ENCODE measurements around the gene DAAM2.

DAAM2 gene

GRCh38 chr6:39791850-39792539 lies at the start of gene DAAM2:
TSS of gene DAAM2 (plus strand) at chr6:39792376. CDS start at chr6:39856303, 63,927 bp downstream.
- no peak for DNase-seq

GRCh38 chr6:39746795-39747194 lies 45.4 kb upstream of the DAAM2 start:
- TF ChIP-seq POLR2A (IDR thresholded peaks at IDR 0.05; ENCODE audit: low read length) = no peak
- no peak for TF ChIP-seq GATA1 (IDR thresholded peaks at IDR 0.05; ENCODE audit: low read depth, low read length)
- DNase-seq = no peak

More at GRCh38 chr6:39791850-39792539, at the start of gene DAAM2:
- TF ChIP-seq POLR2A (IDR thresholded peaks at IDR 0.05; ENCODE audit: low read length) (no peak), GATA1 (IDR thresholded peaks at IDR 0.05; ENCODE audit: low read depth, low read length) (no peak)

- TF ChIP-seq POLR2A (IDR thresholded peaks at IDR 0.05; ENCODE audit: low read length) = no peak
- TF ChIP-seq GATA1 (IDR thresholded peaks at IDR 0.05; ENCODE audit: low read depth, low read length) = no peak
- no peak for DNase-seq
Observed at GRCh38 chr6:39752835-39753724, 39.1 kb upstream of the DAAM2 start.

- no peak for DNase-seq
- no peak for TF ChIP-seq GATA1 (IDR thresholded peaks at IDR 0.05; ENCODE audit: low read depth, low read length)
- TF ChIP-seq POLR2A (IDR thresholded peaks at IDR 0.05; ENCODE audit: low read length) = no peak
Observed at GRCh38 chr6:39753725-39754045, 38.5 kb upstream of the DAAM2 start.

GRCh38 chr6:39754514-39755115 lies 37.6 kb upstream of the DAAM2 start:
- DNase-seq = no peak
- TF ChIP-seq GATA1 (IDR thresholded peaks at IDR 0.05; ENCODE audit: low read depth, low read length) (no peak), POLR2A (IDR thresholded peaks at IDR 0.05; ENCODE audit: low read length) (no peak)

GRCh38 chr6:39755231-39755630 lies 36.9 kb upstream of the DAAM2 start:
- no peak for DNase-seq
- TF ChIP-seq GATA1 (IDR thresholded peaks at IDR 0.05; ENCODE audit: low read depth, low read length) (no peak), POLR2A (IDR thresholded peaks at IDR 0.05; ENCODE audit: low read length) (no peak)

- no peak for DNase-seq
- TF ChIP-seq POLR2A (IDR thresholded peaks at IDR 0.05; ENCODE audit: low read length) (no peak), GATA1 (IDR thresholded peaks at IDR 0.05; ENCODE audit: low read depth, low read length) (no peak)
Observed at GRCh38 chr6:39756582-39756981, 35.6 kb upstream of the DAAM2 start.

GRCh38 chr6:39758905-39759605 lies 33.1 kb upstream of the DAAM2 start:
- DNase-seq = no peak
- TF ChIP-seq POLR2A (IDR thresholded peaks at IDR 0.05; ENCODE audit: low read length) = no peak
- TF ChIP-seq GATA1 (IDR thresholded peaks at IDR 0.05; ENCODE audit: low read depth, low read length) = no peak

GRCh38 chr6:39760226-39760952 lies 31.8 kb upstream of the DAAM2 start:
- no peak for DNase-seq
- no peak for TF ChIP-seq GATA1 (IDR thresholded peaks at IDR 0.05; ENCODE audit: low read depth, low read length)
- no peak for TF ChIP-seq POLR2A (IDR thresholded peaks at IDR 0.05; ENCODE audit: low read length)

GRCh38 chr6:39765508-39766065 lies 26.6 kb upstream of the DAAM2 start:
- no peak for TF ChIP-seq GATA1 (IDR thresholded peaks at IDR 0.05; ENCODE audit: low read depth, low read length)
- no peak for TF ChIP-seq POLR2A (IDR thresholded peaks at IDR 0.05; ENCODE audit: low read length)
- no peak for DNase-seq

- TF ChIP-seq POLR2A (IDR thresholded peaks at IDR 0.05; ENCODE audit: low read length) (no peak), GATA1 (IDR thresholded peaks at IDR 0.05; ENCODE audit: low read depth, low read length) (no peak)
- no peak for DNase-seq
Observed at GRCh38 chr6:39769012-39769411, 23.2 kb upstream of the DAAM2 start.

GRCh38 chr6:39770446-39770845 lies 21.7 kb upstream of the DAAM2 start:
- no peak for TF ChIP-seq POLR2A (IDR thresholded peaks at IDR 0.05; ENCODE audit: low read length)
- no peak for DNase-seq
